Measurements from ENCODE around the gene ARMC10.
"Not testable (repeated sequence)": the region's sequence is repeated elsewhere in the genome, so short reads cannot be mapped to it uniquely, and the experiment has no call there.

The ARMC10 gene

GRCh38 chr7:103078226-103078625, 3.3 kb downstream of the ARMC10 start:
- DNase-seq (ENCODE audit: low read depth in 2 of 2) = not testable (repeated sequence)

DNA sequence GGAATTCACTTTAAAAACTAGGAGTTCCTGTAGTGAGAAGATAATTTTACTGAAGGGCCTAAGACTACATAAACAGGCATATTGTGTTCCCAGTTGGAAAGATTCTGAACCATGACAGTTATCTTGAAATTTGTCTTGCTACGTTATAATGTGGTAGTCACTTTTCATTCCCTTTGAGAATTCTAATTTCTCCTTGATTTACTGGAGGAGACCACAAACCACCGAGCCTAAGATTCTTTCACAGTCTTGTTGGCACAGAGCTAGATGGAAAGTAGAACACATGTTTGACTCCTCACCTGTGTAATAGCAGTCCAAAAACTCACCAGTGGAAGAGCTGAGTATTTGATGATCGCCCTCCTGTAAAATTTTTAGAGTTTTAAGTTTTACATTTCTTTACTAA, 4.9 kb downstream of the ARMC10 start:
- DNase-seq (ENCODE audit: low read depth in 2 of 2) = no peak

- DNase-seq (ENCODE audit: low read depth in 2 of 2) = no peak
Measured at GRCh38 chr7:103080923-103081322, 6.0 kb downstream of the ARMC10 start.

- no peak for DNase-seq (ENCODE audit: low read depth in 2 of 2)
Measured at GRCh38 chr7:103082497-103082896, 7.6 kb downstream of the ARMC10 start.

DNA sequence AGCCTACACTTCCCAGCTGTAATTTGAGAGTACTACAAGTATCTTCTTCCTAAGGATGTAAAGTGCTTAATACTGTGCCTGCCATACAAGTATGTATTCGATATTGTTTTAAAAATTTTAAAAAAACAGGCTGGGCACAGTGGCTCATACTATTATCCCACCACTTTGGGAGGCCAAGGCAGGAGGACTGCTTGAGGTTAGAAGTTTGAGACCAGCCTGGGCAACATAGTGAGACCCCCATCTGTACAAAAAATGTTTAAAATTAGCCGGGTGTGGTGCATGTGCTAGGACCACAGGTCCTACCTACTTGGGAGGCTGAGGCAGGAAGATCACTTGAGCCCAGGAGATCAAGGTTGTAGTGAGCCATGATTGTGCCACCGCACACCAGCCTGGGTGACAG, 8.3 kb downstream of the ARMC10 start:
- DNase-seq (ENCODE audit: low read depth in 2 of 2) = no peak

GRCh38 chr7:103092321-103092720, 17.4 kb downstream of the ARMC10 start:
- DNase-seq (ENCODE audit: low read depth in 2 of 2) = not testable (repeated sequence)

DNA sequence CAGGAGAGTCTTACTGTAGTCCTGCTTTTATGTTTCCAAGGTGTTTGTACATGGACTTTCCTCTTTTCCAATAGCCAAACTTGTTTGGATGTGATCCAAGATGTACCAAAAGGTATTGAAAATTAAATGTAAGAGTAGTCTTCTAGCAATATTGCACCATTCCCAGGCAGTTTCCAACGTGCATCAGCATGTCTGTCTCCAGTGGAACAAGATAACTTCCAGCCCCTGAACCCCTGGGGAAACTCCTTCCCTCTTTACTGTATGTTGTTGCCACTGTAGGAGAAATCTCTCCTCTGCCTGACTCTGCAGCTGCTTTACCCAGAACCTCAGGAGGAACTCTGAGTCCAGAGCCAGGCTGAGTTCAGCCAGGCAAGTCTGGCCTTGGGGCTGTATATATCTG, 18.5 kb downstream of the ARMC10 start:
- DNase-seq (ENCODE audit: low read depth in 2 of 2) = no peak

- no peak for DNase-seq (ENCODE audit: low read depth in 2 of 2)
Measured at GRCh38 chr7:103094102-103094501, 19.2 kb downstream of the ARMC10 start.

GRCh38 chr7:103095558-103095957, 20.6 kb downstream of the ARMC10 start:
- DNase-seq (ENCODE audit: low read depth in 2 of 2) = not testable (repeated sequence)

- DNase-seq (ENCODE audit: low read depth in 2 of 2) = no peak
Measured at GRCh38 chr7:103097041-103097440, 22.1 kb downstream of the ARMC10 start.

DNA sequence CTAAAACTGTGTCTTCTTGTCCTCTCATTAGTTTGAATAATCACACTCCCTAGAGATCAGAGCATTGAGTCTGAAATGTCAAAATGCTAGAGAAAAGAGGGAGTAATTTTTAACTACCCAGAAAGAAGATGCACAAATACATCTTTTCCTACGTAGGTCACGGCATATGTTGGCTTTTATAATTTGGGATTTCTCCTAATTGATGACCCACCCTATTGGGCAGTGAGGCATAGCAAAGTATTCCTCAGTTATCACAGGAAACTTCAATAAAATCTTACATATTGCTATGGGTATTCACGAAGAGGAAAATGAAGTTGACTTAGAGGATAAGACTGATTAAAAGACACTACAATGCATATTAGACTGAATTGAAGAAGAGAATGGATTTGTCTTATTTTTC, 25.4 kb downstream of the ARMC10 start:
- DNase-seq (ENCODE audit: low read depth in 2 of 2) = no peak

DNA sequence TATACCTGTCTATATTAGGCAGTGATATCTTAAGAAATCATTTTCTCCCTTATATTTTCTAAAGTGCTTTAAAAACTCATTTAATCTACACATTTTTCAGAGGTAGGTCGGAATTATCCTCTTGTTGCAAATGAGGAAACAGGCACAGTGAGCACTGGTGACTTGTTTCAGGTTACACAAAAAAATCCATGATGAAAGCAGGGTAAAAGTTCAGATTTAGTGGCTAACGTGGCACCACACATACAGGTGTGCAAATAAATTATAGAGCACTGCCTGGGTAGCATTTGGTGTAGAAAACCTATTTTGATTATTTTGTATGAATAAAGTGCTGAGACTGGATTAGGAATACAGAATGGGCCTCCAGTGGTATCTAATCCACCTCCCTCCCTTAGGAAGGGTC, 26.6 kb downstream of the ARMC10 start:
- no peak for DNase-seq (ENCODE audit: low read depth in 2 of 2)

- no peak for DNase-seq (ENCODE audit: low read depth in 2 of 2)
Measured at GRCh38 chr7:103106005-103106702, 31.2 kb downstream of the ARMC10 start.

- DNase-seq (ENCODE audit: low read depth in 2 of 2) = not testable (repeated sequence)
Measured at GRCh38 chr7:103106703-103107070, 31.7 kb downstream of the ARMC10 start.

DNA sequence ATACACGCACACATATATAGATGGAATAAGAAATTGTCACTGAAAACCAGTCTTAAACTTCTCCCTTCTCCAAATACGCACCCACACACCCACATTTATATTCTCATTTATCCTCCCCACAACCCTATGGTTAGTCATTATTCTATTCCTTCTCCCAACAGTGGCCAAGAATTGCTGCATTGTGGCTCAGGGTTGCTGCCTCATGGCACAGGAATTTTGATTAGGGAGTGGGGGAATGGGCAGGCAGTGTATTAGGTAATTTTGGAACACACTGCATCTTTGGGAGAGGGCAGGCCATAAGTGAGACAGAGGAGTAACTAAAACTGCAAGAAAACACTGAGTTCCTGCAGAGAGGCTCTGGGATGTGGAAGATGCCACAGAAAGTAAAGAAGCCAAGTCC, 38.2 kb downstream of the ARMC10 start:
- no peak for DNase-seq (ENCODE audit: low read depth in 2 of 2)

DNA sequence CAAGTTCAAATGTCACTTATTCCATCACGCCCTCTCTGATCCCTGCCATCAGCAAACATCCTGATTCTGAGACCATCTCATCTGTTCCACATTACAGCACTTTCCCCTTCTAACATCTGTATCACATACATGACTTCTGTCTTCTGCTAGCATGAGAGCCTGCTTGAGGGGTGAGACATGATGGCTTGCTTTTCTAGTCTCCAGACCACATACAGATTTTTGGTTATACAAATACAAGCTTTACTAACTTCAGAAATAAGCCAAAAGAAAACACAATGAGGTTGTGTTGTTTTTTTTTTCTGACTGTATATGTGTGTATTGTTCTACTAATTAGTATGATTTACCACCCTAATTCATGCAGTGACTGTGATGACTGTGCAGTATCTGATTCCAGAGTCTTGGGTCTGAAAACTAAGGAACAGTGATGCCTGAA, 39.7 kb downstream of the ARMC10 start:
- no peak for DNase-seq (ENCODE audit: low read depth in 2 of 2)

DNA sequence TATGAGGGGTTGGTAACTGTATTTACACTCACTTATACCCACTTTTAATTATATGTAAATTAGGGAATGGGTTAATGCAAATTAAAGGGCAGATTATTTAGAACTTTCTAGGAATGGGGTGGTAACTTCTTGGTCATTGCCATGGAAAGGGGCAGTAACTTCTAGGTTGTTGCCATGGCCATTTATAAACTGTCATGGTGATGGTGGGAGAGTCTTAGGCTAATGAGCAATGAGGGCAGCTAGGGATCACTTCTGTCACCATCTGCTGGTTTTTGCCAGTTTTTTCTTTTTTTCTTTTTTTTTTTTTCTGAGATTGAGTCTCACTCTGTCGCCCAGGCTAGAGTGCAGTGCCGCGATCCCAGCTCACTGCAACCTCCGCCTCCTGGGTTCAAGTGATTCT, 40.8 kb downstream of the ARMC10 start:
- no peak for DNase-seq (ENCODE audit: low read depth in 2 of 2)

DNA sequence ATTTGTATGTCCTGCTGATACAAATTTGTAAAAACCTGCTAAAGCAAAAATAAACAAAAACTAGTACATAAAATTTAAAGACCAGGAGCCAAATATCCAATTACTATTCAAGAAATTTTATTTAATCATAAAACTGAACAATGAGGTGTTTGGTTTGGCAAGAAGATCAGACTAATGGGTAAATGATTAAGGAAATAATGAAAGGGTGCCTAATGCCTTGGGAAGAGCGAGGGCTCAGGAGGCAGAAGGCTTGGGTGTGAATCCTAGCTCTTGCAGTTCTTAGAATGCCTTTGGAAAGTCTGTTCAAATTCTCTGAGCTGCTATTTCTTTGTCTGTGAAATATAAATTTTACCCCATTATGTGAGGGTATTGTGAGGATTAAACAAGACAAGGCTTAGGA, 41.6 kb downstream of the ARMC10 start:
- DNase-seq (ENCODE audit: low read depth in 2 of 2) = no peak

DNA sequence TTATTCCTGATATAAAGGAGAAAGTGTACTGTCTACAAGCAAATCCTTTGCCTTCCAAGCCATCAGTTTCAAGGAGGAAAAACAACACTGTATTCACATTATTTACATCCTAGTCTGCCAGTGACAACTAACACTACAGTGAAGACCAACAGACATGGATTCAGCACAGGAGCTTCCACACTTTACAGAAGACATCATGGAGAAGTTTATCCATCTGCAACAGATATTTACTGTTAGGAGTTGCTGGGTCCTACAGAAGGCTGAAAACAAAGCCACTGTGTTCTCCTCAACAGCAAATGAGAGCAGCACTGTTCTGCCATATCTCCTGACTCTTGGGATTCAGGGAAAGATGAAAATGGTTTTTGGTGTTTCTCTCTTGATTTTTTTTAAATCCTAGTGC, 42.1 kb downstream of the ARMC10 start:
- no peak for DNase-seq (ENCODE audit: low read depth in 2 of 2)

GRCh38 chr7:103117465-103117864, 42.5 kb downstream of the ARMC10 start:
- DNase-seq (ENCODE audit: low read depth in 2 of 2) = no peak

GRCh38 chr7:103119791-103120291, 44.9 kb downstream of the ARMC10 start:
- no peak for DNase-seq (ENCODE audit: low read depth in 2 of 2)

DNA sequence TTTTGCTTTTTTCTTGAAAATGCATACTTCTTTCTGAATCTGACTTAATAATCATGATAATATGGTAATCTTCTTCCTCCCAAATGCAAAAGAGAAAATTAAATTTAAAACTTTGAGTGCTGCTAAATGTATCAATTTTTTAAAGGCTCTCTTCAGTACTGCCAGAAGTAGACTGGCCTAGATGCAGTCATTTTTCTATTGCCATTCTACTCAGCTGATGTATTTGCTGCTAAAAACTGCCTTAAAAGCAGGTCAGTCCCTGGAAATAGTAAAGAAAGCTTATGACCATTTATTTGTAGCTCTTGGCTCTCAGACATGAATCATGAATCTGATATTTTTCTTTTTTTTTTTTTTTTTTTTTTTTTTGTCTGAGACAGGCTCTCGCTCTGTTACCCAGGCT, 45.4 kb downstream of the ARMC10 start:
- no peak for DNase-seq (ENCODE audit: low read depth in 2 of 2)

DNA sequence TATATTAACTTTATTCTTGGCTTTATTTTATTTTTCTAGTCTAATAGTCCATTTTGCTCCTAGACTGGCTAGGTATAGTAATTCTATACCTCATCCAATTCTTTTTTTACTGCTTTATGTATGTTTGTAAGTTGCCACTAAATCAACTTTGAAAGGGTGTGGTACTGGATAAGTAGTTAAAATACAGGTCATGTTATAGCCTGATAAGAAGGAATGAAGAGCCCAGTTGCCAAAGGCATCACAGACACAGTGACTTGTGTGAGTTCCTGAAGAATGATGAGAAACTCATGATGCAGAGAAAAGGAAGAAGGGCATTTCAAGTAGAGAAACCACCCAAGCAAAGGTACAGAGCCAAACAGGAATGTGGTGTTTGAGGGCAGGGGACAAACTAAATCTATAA, 46.7 kb downstream of the ARMC10 start:
- DNase-seq (ENCODE audit: low read depth in 2 of 2) = no peak

- DNase-seq (ENCODE audit: low read depth in 2 of 2) = no peak
Measured at GRCh38 chr7:103123529-103123928, 48.6 kb downstream of the ARMC10 start.
